Measurements from ENCODE around the gene APOBEC2. TPM values are rescaled to one million over a fixed set of nuclear protein-coding genes. Genes with fewer than 3 reads are reported as not detected.

The APOBEC2 gene
- total RNA-seq, 2 donors from 2014 or later = not detected

DNA sequence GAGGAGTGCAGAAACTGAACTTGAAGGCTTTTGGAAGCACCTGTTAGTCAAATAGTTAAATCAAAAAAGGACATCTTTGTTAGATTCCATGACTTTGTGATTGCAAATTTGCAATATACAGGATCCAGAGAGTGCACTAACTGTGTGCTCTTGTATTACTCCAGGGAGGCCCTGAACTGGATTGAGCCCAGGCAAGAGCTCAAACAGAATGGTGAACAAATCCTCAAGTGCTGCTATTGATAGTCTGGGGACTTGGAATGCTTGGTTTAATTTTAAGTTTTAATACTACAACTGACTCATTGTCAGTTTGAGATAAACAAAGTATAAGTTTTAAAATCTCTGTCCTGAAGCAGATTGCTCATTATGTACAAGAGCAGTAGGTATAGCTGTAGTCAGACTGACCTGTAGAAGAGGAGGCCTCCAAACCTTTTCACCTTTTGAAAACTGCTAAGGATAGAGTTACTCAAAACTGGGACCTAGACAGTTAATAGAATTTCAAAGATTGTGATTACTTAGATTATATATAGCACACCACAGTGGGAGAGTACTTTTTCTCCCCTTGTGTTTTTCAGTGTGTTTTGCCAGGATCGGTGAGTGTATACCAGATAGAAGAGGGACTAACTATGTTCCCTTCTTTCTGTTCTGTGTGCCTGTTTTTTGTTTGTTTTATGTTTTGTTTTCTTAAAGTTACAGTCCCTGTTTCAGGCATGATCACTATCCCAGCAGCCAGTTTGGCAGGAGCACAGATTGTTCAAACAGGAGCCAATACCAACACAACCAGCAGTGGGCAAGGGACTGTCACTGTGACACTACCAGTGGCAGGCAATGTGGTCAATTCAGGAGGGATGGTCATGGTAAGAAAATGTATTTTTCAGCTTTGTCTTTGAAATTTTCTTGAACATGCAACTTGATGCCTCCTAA, 38.1 kb downstream of the APOBEC2 start:
- H3K4me1 Mint-ChIP-seq (ENCODE audit: low read depth) = no peaks in the 10 kb centered on the region
- H3K9me3 Mint-ChIP-seq = no peaks in the 10 kb centered on the region
- H3K27ac Mint-ChIP-seq = no peak overlapping the region
- no peak for DNase-seq
- H3K36me3 Mint-ChIP-seq (ENCODE audit: insufficient read depth in 2 of 2) = peaks cover 5 to 20% of the 10 kb centered on the region in 2 donors
- H3K4me3 Mint-ChIP-seq = no peak overlapping the region
- ATAC-seq (replicated peaks in 1 of 2) = no peak
- no peaks in the 10 kb centered on the region for H3K27me3 Mint-ChIP-seq (ENCODE audit: low read depth)

- Mint-ChIP-seq H3K9me3 (no peaks in the 10 kb centered on the region), H3K4me1 (ENCODE audit: low read depth) (no peaks in the 10 kb centered on the region), H3K27me3 (ENCODE audit: low read depth) (no peaks in the 10 kb centered on the region), H3K4me3 (no peak overlapping the region), H3K36me3 (ENCODE audit: insufficient read depth in 2 of 2) (peaks cover 10 to 20% of the 10 kb centered on the region in 2 donors), H3K27ac (no peak overlapping the region)
- DNase-seq (no peak), ATAC-seq (replicated peaks in 1 of 2) (no peak)
These were observed 39.6 kb downstream of the APOBEC2 start for GRCh38 chr6:41092421-41093140.

GRCh38 chr6:41093729-41094128, 40.7 kb downstream of the APOBEC2 start:
- H3K9me3 Mint-ChIP-seq = no peaks in the 10 kb centered on the region
- DNase-seq = no peak
- no peak overlapping the region for H3K4me3 Mint-ChIP-seq
- ATAC-seq (replicated peaks in 1 of 2) = no peak
- H3K4me1 Mint-ChIP-seq (ENCODE audit: low read depth) = no peaks in the 10 kb centered on the region
- H3K36me3 Mint-ChIP-seq (ENCODE audit: insufficient read depth in 2 of 2) = peaks cover 10 to 24% of the 10 kb centered on the region in 2 donors
- no peaks in the 10 kb centered on the region for H3K27me3 Mint-ChIP-seq (ENCODE audit: low read depth)
- H3K27ac Mint-ChIP-seq = no peak overlapping the region

GRCh38 chr6:41097467-41098090, 44.6 kb downstream of the APOBEC2 start:
- H3K9me3 Mint-ChIP-seq = no peaks in the 10 kb centered on the region
- H3K27ac Mint-ChIP-seq = no peak overlapping the region
- DNase-seq (no peak), ATAC-seq (replicated peaks in 1 of 2) (no peak)
- H3K36me3 Mint-ChIP-seq (ENCODE audit: insufficient read depth in 2 of 2) = peaks cover 12 to 23% of the 10 kb centered on the region in 2 donors
- no peaks in the 10 kb centered on the region for H3K27me3 Mint-ChIP-seq (ENCODE audit: low read depth)
- peaks cover 9% of the 10 kb centered on the region for H3K4me1 Mint-ChIP-seq (ENCODE audit: low read depth)
- no peak overlapping the region for H3K4me3 Mint-ChIP-seq

- H3K27ac Mint-ChIP-seq = no peak overlapping the region
- H3K4me1 Mint-ChIP-seq (ENCODE audit: low read depth) = peaks cover 9% of the 10 kb centered on the region
- H3K27me3 Mint-ChIP-seq (ENCODE audit: low read depth) = no peaks in the 10 kb centered on the region
These were observed 45.4 kb downstream of the APOBEC2 start for GRCh38 chr6:41098366-41098765.

GRCh38 chr6:41100871-41101287, 47.9 kb downstream of the APOBEC2 start:
- DNase-seq (peak in 1 of 2 donors; percentile 67), ATAC-seq (replicated peaks in 1 of 2) (peak in 1 of 2 donors; percentile 89)
- peak overlapping the region in 1 of 2 donors; percentile 60 for H3K4me3 Mint-ChIP-seq
- H3K36me3 Mint-ChIP-seq (ENCODE audit: insufficient read depth in 2 of 2) = peaks cover 7 to 14% of the 10 kb centered on the region in 2 donors
- peaks cover 9% of the 10 kb centered on the region for H3K4me1 Mint-ChIP-seq (ENCODE audit: low read depth)
- no peak overlapping the region for H3K27ac Mint-ChIP-seq
- no peaks in the 10 kb centered on the region for H3K9me3 Mint-ChIP-seq
- H3K27me3 Mint-ChIP-seq (ENCODE audit: low read depth) = no peaks in the 10 kb centered on the region

More at GRCh38 chr6:41098366-41098765, 45.4 kb downstream of the APOBEC2 start:
- Mint-ChIP-seq H3K4me3 (no peak overlapping the region), H3K9me3 (no peaks in the 10 kb centered on the region), H3K36me3 (ENCODE audit: insufficient read depth in 2 of 2) (peaks cover 12 to 23% of the 10 kb centered on the region in 2 donors)
- no peak for DNase-seq
- no peak for ATAC-seq (replicated peaks in 1 of 2)

- H3K36me3 Mint-ChIP-seq (ENCODE audit: insufficient read depth in 2 of 2) = peaks cover 2 to 8% of the 10 kb centered on the region in 2 donors
- ATAC-seq (replicated peaks in 1 of 2) (peak; percentile 73 to 94), DNase-seq (peak in 1 of 2 donors; percentile 6)
These were observed 50.8 kb downstream of the APOBEC2 start for GRCh38 chr6:41103847-41104246.

GRCh38 chr6:41111017-41111416, 58.0 kb downstream of the APOBEC2 start:
- no peak overlapping the region for H3K27ac Mint-ChIP-seq

More at GRCh38 chr6:41103847-41104246, 50.8 kb downstream of the APOBEC2 start:
- H3K9me3 Mint-ChIP-seq = no peaks in the 10 kb centered on the region
- H3K27me3 Mint-ChIP-seq (ENCODE audit: low read depth) = no peaks in the 10 kb centered on the region
- no peak overlapping the region for H3K4me3 Mint-ChIP-seq
- peaks cover 9% of the 10 kb centered on the region for H3K4me1 Mint-ChIP-seq (ENCODE audit: low read depth)
- H3K27ac Mint-ChIP-seq = no peak overlapping the region

More at GRCh38 chr6:41111017-41111416, 58.0 kb downstream of the APOBEC2 start:
- H3K9me3 Mint-ChIP-seq = no peaks in the 10 kb centered on the region
- no peaks in the 10 kb centered on the region for H3K36me3 Mint-ChIP-seq (ENCODE audit: insufficient read depth in 2 of 2)
- ATAC-seq (replicated peaks in 1 of 2) (no peak), DNase-seq (no peak)
- H3K4me1 Mint-ChIP-seq (ENCODE audit: low read depth) = no peaks in the 10 kb centered on the region
- no peaks in the 10 kb centered on the region for H3K27me3 Mint-ChIP-seq (ENCODE audit: low read depth)
- no peak overlapping the region for H3K4me3 Mint-ChIP-seq

Other genes with a start within 250 kb of the APOBEC2 start
- 1 to 10 TPM; 4.0 to 5.5 TPM for gene UNC5CL, start 14.0 kb upstream of the APOBEC2 start, total RNA-seq
- gene TSPO2, start 10.7 kb upstream of the APOBEC2 start, total RNA-seq = not detected
- gene OARD1, start 19.2 kb downstream of the APOBEC2 start, total RNA-seq = 10 to 100 TPM; 62.7 to 73.1 TPM
- 10 to 100 TPM; 32.4 to 34.4 TPM for gene NFYA, start 19.8 kb downstream of the APOBEC2 start, total RNA-seq
- not detected for gene TREML1, start 101.1 kb downstream of the APOBEC2 start, total RNA-seq
- gene TREM2, start 109.9 kb downstream of the APOBEC2 start, total RNA-seq = not detected
- 10 to 100 TPM in 1 of 2 donors, 1 to 10 TPM in 1; 8.8 to 15.0 TPM for gene TREML2, start 147.9 kb downstream of the APOBEC2 start, total RNA-seq
- gene TREML4, start 175.1 kb downstream of the APOBEC2 start, total RNA-seq = not detected
- gene TREM1, start 233.5 kb downstream of the APOBEC2 start, total RNA-seq = 1 to 10 TPM in 1 of 2 donors, under 1 TPM in 1; 0.38 to 1.5 TPM

Data from activated T-cell treated with anti-CD3 and anti-CD28 coated beads, Interleukin-2, amount 50 U/mL, for 72 hours (primary cell).